NCI-H2107 (cell line): ENCODE data around the gene LIF.
"Not testable (repeated sequence)": the region's sequence is repeated elsewhere in the genome, so short reads cannot be mapped to it uniquely, and the experiment has no call there.

ENCODE experiments used
- DNase-seq: peaks from one replicate; lab custom pipeline; 2025; lab: John Stamatoyannopoulos, UW

Gene LIF

DNA sequence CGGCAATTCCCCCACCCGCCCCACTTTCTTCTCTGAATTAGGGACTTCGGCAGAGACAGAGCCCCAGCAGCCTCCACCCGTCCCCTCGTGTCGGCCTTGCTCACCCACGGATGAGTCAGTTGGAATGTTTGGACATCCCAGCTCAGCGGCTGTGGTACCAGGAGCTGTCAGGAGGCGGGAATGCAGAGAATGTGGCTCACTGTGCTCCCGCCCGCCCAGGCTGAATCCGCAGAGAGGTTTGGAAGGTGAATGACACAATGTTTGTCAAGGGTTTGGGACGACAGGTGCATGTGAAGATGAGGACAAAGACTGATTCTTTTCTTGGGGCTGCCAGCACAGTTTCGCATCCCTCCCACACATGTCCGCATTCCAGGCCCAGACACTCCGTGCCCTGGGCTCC lies 39.6 kb downstream of the LIF start:
- DNase-seq = no peak

DNA sequence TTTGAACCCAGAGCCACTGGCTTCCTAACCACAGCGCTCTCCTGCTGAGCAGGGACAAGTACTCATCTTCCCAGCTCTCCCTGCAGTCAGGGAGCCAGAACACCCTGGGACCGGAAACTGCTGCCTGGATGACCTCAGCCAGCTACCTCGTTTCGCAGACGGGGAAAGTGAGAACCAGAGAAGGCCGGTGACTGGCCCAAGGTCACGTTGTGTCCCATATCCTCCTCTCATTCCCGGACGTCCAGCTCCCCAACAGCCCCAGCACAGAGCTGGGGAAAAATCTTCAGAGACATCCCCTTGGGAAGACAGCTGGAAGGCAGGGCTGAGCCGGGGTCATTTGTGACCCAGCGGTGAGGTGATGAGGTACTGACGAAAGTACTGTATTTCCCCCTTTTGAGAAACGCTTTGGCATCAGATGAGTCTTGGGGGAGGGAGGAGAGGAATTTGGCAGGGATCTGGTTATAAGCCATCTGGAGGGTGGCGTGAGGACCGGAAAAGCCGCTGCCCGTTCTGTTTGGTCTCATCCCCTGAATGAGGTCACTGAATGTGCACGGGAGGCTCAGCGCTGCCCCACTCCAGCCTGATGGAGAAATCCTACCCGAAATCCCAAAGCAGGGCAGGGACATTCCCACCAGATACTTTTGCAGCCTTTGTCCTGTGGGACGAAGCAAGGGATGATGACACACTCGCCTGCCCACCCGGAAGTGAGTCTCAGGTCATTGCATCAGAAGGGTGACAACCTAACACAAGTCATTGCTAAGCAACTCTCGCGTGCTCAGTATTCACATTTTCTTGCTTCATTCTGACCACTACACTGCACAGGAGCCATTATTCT lies 41.1 kb downstream of the LIF start:
- DNase-seq = no peak

DNA sequence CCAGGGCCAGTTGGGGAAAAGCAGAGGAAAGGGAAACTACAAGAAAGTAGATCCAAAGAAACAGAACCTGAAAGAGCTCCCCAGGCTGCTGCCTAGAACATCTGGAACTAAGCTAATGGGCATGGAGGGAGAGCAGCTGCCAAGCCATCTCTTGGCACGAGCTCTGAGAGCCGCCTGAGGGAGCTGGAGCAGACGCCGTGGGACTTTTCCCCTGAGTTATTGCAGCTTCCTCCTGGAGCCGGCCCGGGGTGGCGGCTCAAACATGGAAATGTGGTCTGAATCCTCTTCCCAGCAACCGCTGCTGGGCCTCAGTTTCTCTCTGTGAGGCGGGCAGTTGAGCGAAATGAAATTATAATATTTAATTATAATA lies 41.8 kb downstream of the LIF start:
- no peak for DNase-seq

DNA sequence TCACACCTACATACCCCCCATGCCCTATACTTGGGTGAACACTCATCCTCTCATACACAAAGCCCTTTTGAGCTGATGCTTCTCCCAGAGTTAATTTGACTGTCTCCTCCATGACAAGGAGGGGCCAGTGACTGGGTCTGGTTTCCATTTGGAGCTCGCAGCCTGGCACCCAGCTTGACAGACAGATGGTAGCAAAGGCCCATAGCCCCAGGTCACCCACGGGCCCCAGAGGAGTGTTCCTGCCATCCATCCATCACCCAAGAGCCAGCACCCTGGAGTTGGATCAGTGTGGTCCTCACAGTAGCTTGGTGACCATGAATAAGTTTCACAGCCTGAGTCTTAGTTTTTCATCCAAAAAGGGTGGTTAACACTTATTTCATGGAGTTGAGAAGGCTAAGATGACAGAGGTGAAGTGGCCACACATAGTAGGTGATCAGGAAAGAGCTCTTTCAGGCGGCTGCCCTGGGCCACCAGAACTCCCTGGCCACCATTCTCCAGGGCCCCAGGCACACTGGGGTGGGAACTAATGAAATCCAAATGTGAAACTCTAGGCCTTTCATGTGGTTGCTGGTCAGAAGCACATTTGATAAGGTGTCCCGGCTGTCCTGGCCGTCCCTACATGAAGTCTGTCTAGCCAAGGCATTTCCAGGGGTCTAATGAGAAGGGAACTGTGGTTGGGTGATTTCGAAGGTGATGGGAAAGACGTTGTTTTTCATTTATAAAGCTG lies 42.4 kb downstream of the LIF start:
- no peak for DNase-seq

DNA sequence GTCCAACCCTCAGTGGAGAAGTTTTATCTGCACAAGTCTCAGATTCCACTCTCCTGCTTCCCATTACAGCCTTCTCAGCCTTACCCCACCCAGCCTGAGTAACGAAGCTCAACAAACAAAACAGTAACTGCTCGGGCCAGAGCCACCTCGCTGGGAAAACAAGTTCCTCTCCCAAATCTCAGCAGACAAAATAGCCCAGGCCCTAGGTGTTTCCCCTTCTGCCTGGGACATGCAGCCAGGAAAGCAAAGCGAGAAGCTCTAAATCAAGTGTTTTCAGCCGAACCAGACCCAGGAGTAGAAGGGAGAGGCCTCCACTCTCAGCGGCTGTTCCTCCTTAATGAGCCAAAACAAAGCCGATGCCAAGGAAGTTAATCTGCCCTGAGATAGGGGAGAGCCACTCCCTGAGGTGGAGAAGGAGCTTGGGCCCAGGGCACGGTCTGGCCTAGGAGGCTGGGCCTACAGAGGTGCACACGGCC lies 44.0 kb downstream of the LIF start:
- no peak for DNase-seq

DNA sequence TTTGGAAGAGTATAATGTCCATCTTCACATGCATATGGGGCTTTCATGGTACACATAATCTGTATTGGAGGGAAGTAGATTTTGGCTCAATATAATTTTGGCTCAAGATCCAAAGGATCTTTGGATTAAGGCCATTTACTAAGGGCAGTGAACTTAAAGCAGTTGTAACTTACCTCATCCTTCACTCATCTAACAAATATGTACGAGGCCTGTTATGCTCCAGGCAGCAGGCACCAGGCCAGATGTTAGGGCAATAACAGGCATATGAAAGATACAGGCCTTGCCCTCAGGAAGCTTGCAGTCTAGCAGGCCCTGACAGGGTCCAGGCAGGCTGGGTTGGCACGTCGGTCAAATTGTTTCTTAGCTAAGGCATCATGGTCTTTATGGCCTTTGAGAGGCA lies 44.6 kb downstream of the LIF start:
- no peak for DNase-seq

DNA sequence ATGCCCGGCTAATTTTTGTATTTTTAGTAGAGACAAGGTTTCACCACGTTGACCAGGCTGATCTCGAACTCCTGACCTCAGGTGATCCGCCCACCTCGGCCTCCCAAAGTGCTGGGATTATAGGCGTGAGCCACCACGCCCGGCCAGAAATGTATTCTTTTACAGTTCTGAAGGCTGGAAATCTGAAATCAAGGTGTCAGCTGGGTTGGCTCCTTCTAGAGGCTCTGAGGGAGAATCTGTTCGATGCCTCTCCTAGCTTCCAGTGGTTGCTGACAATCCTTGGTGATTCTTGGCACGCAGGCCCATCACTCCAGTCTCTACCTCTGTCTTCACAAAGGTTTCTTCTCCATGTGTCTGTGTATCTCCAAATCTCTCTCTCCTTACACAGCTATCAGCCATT lies 45.7 kb downstream of the LIF start:
- not testable (repeated sequence) for DNase-seq

DNA sequence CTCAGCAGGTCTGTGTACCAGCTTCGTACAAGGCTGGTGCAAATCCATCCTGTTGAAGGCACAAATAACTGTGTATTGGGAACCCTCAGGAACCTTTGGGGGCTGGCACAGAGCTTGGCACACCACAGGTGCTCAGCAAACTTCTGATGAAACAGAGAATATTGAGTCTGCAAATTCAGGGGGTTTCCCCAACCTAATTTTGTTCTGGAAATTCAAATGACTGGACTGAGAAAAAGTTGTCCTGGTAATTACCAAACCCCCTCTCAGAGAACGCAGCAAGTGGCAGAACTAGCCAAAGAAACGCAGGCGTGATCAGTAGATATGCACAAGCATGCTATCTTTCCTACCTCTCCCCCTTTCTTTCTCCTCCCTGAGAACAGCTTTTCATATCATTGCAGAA lies 47.6 kb downstream of the LIF start:
- DNase-seq = no peak

DNA sequence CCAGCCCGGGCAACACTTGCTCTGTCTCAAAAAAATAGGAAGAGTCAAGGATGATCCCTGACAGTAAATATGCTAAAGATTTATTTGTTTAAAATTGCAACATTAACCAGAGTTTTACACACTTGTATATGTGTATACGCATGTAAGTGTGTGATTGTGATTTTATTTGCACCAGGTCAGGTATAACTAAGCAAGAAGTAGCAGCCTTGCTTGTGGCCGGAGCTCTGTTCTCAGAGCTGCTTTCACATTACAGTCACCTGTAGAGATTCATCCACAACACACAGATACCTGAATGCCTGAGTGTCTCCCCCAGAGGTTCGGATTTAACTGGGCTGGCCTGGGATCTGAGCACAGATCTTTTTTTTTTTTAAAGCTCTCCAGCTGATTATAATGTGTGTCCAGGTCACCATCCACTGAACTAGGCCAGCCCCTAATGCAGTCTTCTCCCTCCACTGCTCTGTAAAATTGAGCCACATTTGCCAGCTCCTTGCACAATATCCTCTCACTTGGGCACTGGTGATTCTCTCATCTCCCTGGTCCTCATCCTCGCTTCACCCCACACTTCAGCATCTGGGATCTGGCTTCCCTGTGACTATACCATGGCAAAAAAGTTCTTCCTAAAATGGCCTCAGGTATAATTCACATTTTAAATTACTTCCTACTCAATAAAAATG lies 48.3 kb downstream of the LIF start:
- no peak for DNase-seq

DNA sequence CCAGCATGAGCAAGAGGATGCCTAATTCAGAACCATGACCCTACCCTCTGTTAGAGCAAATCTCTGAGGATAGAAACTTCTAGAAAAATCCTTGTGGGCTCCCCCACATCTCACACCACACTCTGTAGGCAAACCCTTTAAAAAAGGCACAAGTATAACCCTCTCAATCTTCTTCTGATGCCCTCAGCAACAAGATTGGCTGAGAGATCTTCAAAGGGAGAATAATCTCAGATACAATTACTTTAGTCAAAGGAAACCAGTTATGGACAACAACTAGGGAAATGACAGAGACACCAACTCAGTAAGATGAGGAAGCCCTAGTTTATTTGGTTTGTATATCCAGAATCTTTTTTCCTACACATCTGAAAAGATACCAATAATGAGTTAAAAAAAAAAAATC lies 49.2 kb downstream of the LIF start:
- DNase-seq = no peak

DNA sequence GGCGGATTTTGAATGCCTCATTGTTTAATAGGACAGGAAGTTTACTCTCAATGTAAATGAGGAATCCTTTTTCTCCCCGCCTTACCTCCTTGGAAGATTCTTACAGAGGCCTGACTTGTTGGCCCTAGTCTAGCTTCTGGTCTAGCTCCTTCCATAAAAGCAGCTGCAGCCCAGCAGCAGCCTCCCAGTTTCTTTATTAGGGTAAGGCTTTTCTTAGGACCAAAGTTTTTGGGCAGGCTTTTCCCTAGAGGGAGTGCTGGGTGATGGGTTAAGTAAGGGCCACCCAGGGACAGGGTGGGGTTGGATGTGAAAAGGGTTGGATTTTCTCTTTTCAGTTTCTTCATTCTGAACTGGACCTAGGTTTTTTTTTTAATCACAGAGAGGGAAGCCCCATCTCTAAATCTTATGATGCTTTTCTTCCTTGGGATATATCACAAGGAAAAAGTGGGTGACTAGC lies 49.7 kb downstream of the LIF start:
- no peak for DNase-seq

DNA sequence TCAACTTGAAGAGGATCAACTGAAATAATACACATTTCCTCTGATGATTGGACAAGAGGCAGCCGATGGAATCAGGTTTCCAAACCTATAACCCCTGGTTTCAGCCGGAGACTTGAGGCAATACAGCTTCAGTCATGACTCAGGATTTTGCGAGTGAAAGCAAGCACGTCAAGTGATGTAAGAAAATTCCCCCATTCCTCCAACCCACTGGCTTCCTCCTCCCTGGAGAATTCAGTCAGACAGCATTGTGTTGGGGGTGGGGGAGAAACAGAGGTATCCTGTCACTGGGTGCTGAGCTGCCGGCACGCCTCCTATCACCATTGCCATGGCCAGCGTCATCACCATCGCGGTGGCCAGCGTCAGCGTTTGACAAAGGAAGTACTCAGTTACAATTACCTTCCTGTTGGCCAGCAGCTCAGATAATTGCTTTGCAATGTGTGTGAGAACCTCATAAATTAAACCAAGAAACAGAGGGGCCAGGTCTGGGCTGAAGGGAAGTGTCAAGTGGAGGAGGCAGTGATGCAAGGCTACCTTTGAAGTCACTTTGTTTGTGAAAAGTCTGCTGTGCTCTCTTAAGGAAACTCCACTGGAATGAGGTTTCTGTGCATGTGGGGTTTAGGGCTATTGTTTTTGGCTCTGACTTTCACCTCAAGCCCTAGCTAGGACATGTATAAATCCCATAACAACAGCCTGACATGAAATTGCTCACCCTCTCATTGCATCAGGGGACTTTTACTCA lies 50.2 kb downstream of the LIF start:
- DNase-seq = peak; percentile 72

DNA sequence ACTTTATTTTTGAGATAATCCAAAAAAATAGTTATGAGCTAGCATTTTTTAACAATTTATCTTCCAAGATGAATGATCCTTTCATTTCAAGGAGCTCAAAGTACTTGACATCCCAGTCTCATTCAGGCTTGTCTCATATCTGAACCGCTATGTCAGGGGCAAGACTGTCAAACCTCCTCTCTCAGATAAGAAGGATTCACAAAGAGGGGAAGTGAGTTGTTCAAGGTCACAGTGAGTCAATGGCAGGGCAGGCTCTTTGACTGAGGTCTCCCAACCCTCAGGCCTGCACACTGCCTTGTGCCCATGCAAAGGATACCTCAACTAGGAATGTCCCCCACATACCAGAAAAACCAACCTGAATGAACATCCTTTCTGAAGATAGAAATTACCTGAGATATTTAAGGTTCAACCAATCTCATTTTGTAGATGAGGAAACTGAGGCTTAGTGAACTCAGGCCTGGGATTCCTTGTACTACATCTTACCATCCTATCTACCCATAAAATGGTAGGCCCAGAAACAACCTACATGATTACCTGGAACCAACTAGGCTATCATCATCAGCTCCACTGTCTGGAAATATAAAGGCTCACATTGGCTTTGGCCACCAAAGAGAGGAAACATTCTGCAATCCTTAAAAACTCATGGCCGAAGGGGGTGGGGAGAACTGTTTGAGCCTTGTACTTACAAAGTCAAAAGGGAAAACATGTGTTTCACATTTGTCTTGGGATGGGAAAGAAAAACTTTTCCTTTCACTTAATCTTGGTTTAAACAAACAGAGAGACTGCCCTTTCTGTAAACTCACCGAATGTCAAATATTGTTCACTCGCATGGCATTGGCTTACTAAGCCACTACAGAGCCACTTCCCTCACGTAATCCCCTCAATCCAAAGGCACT lies 51.1 kb downstream of the LIF start:
- DNase-seq = no peak

DNA sequence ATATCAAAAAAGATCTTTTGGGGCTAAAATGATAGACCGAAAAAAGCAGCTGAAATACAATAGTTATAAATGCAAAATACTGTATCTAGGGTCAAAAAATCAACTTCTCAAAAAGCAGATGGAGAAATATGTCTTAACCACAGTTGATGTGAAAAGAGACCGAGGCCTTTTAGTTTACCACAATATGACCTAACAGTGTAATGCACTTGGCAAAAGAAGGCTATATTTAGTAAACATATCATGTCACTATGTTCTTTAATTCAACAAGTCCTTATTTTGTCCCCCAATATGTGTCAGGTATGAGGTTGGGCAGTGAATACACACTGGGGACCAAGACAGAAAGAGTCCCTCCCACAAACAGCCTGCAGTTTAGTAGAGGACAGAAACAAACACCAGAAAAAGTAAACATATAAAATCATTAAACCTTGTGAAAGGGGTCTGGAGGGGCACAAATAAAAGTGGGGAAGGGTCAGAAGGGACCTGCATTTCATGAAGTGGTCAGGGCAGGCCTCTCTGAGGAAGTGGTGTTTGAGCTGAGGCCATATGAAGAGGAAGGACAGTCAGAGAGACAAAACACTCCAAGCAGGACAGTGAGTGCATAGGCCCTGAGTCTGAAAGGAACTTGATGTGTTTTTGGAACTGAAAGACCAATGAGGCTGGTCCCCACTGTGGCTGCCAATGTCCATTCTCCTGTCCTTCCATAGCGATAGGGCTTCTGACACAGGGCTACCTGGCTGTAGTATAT lies 53.4 kb downstream of the LIF start:
- no peak for DNase-seq

DNA sequence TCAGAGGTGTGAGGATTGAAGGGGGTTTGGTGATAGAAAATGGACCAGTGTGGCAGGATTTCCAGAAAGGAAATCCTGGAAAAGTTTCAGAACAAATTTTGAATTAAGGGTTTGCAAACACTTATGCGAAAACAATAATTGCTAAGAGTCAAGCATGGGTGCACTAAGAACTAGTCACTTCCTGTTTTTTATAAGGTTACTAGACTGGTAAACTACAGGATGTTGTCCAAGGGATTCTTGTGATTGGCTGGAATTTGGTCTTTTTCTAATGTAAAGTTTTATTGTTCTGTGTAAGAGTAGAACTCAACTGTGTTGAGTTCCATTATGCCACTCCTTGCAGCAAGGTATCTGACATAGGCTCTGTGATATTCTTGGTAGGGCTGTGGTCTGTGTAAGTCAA lies 54.1 kb downstream of the LIF start:
- no peak for DNase-seq

DNA sequence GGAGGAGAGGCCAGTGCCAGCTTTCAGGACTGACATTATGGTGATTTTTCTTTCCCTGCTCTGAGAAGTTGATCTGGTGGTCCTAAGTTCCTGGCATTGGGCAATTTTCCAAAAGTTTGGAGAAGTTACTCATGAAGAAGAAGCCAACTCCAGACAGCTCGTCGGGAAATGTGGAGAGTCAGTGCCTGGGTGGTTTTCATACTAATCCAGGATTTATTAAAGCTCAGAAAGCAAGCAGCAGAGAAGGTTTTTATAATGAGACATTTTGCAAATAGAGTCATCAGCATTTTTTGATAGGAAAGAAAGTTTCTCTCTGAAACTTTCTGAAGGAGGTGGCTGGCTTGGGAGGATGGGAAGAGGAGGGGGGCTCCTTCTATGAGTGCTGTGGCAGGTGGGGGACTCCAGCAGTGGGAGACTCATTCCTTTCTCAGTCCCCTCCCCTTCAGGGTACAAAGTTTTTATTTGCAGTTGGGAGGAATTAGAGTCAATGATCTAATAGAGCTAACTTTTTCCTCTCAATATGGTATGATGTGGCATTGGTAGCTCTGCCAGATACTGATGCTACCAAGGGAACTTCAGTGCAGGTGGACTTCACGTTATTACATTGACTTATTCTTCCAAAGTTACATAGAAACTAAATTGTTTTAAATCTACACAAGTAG lies 55.4 kb downstream of the LIF start:
- no peak for DNase-seq

DNA sequence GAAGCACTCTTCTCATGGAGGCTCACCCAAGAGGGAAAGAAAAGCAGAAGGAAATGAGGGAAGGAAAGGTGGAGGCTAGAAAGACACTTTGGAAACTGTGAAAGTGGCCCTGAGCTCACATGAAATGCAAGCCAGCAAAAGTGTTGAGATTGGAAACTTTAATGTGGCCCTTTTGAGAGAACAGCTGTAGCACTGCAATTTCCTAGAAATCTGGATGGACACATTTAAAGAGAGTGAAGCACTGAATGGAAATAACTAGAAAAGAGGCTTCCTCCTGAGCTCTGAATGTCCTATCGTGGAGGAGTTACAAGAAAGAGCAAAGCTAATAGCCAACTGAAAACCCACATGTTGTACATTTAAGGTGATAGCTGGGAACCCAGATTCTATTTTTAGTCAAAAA lies 56.0 kb downstream of the LIF start:
- no peak for DNase-seq
